Erythroblast (primary cell): ENCODE data around the gene SAPCD2.

ENCODE experiments used
- GATA1 ChIP-seq: IDR thresholded peaks from 2 replicates; pipeline ENCODE4 v1.6.1; 2011; ENCODE audit warnings: low read depth, mild to moderate bottlenecking, control low read depth, low read length, moderate library complexity
- POLR2A ChIP-seq: IDR thresholded peaks from 2 replicates; pipeline ENCODE4 v1.6.1; 2011; ENCODE audit warnings: mild to moderate bottlenecking, low read length

GRCh38 chr9:137029058-137029936 is 41.1 kb downstream of the SAPCD2 start:
- TF ChIP-seq POLR2A (no peak), GATA1 (no peak)
